PFSK-1 (cell line): Measurements from ENCODE around the gene SLC38A10.

ENCODE experiments used
- FOXP2 ChIP-seq: optimal IDR thresholded peaks from 2 replicates; pipeline ENCODE3; 2011; ENCODE audit warnings: borderline replicate concordance, control low read depth, inconsistent platforms; ENCODE audit not compliant: insufficient read depth; ENCODE audit errors: extremely low read length, extremely low read depth
- POLR2AphosphoS5 ChIP-seq: IDR thresholded peaks from 2 replicates; pipeline ENCODE4 v1.6.1; 2012; ENCODE audit warnings: low read depth, mild to moderate bottlenecking, control low read depth, low read length, moderate library complexity
- REST ChIP-seq, 2 experiments: IDR thresholded peaks; 2 replicates each; pipeline versions ENCODE4 v1.6.1 to v1.8.0; 2011 to 2012; ENCODE audit warnings: low read depth in 2 of 2, low read length in 2 of 2, control low read depth in 1 of 2, inconsistent platforms in 1 of 2, mild to moderate bottlenecking in 1 of 2, moderate library complexity in 1 of 2; ENCODE audit not compliant: insufficient read depth in 1 of 2
- SIN3A ChIP-seq: IDR thresholded peaks from 2 replicates; pipeline ENCODE4 v1.6.1; 2012; ENCODE audit warnings: mild to moderate bottlenecking, low read length, moderate library complexity, borderline replicate concordance; ENCODE audit not compliant: insufficient read depth
- TAF1 ChIP-seq: IDR thresholded peaks from 2 replicates; pipeline ENCODE4 v1.6.1; 2012; ENCODE audit warnings: low read length, control low read depth, borderline replicate concordance; ENCODE audit not compliant: insufficient read depth

Gene SLC38A10

GRCh38 chr17:81217491-81217890 is 77.6 kb downstream of the SLC38A10 start:
- TF ChIP-seq SIN3A, result no peak
- TF ChIP-seq TAF1, result no peak
- TF ChIP-seq POLR2AphosphoS5, result no peak
- TF ChIP-seq REST (IDR thresholded peaks at IDR 0.05; ENCODE audit: insufficient read depth in 1 of 2, low read depth in 2 of 2, low read length in 2 of 2), result no peak
- no peak for TF ChIP-seq FOXP2

- TF ChIP-seq SIN3A, result no peak
- TF ChIP-seq TAF1, result no peak
- no peak for TF ChIP-seq POLR2AphosphoS5
- no peak for TF ChIP-seq FOXP2
- no peak for TF ChIP-seq REST (IDR thresholded peaks at IDR 0.05; ENCODE audit: insufficient read depth in 1 of 2, low read depth in 2 of 2, low read length in 2 of 2)
These were observed 81.1 kb downstream of the SLC38A10 start for GRCh38 chr17:81213978-81214377.

- TF ChIP-seq TAF1 (no peak), SIN3A (no peak), FOXP2 (no peak), POLR2AphosphoS5 (no peak), REST (IDR thresholded peaks at IDR 0.05; ENCODE audit: insufficient read depth in 1 of 2, low read depth in 2 of 2, low read length in 2 of 2) (no peak)
These were observed 82.7 kb downstream of the SLC38A10 start for GRCh38 chr17:81212365-81212764.

GRCh38 chr17:81210868-81211267 is 84.2 kb downstream of the SLC38A10 start:
- TF ChIP-seq REST (IDR thresholded peaks at IDR 0.05; ENCODE audit: insufficient read depth in 1 of 2, low read depth in 2 of 2, low read length in 2 of 2) (no peak), POLR2AphosphoS5 (no peak), FOXP2 (no peak)

GRCh38 chr17:81210466-81210865 is 84.6 kb downstream of the SLC38A10 start:
- TF ChIP-seq TAF1, result no peak
- no peak for TF ChIP-seq FOXP2
- no peak for TF ChIP-seq POLR2AphosphoS5
- no peak for TF ChIP-seq SIN3A
- no peak for TF ChIP-seq REST (IDR thresholded peaks at IDR 0.05; ENCODE audit: insufficient read depth in 1 of 2, low read depth in 2 of 2, low read length in 2 of 2)
